Choroid plexus epithelial cell (primary cell): ENCODE results near the gene RIMOC1.

Experiments used
- DNase-seq: peaks from one replicate; pipeline ENCODE4 v3.0.0-alpha.2; 2010; ENCODE audit warnings: low read depth
- H3K4me3 ChIP-seq: 2 replicates; pipeline ENCODE4 v1.5.1; 2011; ENCODE audit warnings: low read depth, mild to moderate bottlenecking, control low read depth, low read length, moderate library complexity
- CTCF ChIP-seq: conservative IDR thresholded peaks from 2 replicates; pipeline ENCODE4 v1.5.1; 2011; ENCODE audit warnings: low read depth, mild to moderate bottlenecking, control low read depth, inconsistent platforms, low read length, moderate library complexity

Gene RIMOC1

DNA sequence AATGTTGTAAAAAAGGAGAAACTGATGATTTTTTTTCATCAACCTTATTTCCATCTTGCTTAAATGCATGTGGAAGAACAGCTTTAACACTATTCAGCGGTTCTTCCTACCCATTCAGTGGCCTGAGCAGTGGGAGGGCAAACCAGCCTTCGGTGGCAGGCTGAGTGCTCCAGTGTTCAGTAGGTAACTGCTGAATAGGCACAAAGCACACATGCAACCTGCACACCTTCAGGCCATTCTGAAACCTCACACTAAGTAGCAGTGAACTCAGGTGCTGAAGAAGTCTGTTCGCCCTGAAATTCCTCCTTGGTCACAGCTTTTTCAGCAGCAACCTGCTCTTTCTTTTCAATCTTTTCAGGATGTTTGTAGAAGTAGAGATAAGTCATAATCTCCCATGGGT, 47.1 kb downstream of the RIMOC1 start:
- DNase-seq: no peak
- TF ChIP-seq CTCF: no peak
- no peak overlapping the region for H3K4me3 ChIP-seq
